AG04450 (cell line): ENCODE measurements around the gene NEURL1B. TPM values are rescaled to one million over a fixed set of nuclear protein-coding genes. Genes with fewer than 3 reads are reported as not detected.

Experiments
- CTCF ChIA-PET: fragments of 300-600, 350-600 bp; formaldehyde crosslinking; extraction: SDS; loops from one replicate; lab custom pipeline; 2022; ENCODE audit warnings: antibody characterized with exemption, inconsistent platforms; lab: Charles Lee
- POLR2A ChIA-PET: fragments of 350-600 bp; formaldehyde crosslinking; extraction: SDS; loops from one replicate; lab custom pipeline; 2021; ENCODE audit warnings: antibody characterized with exemption, inconsistent platforms; lab: Yijun Ruan, JAX
- DNase-seq: peaks from one replicate; pipeline ENCODE4 v3.0.0-alpha.2; 2011; ENCODE audit warnings: low read depth, low spot score
- H3K27ac ChIP-seq: one replicate; pipeline ENCODE4 v1.5.1; 2012; ENCODE audit warnings: low read depth, low read length, control low read depth
- H3K27me3 ChIP-seq: one replicate; pipeline ENCODE4 v1.6.0; 2012; ENCODE audit warnings: low read length; ENCODE audit not compliant: control insufficient read depth, insufficient read depth
- H3K4me3 ChIP-seq: 2 replicates; pipeline ENCODE4 v1.5.1; 2011; ENCODE audit warnings: mild to moderate bottlenecking, low read depth, low read length, control low read depth
- H3K9me3 ChIP-seq: 2 replicates; pipeline ENCODE4 v1.5.1; 2012; ENCODE audit warnings: low read length; ENCODE audit not compliant: control insufficient read depth, insufficient read depth
- polyA plus RNA-seq: library from polyadenylated mRNA; depleted of rRNA; stranded (reverse); fragments of >200 nt; gene quantifications from 2 replicates; pipeline ENCODE4 v1.2.3, GENCODE V29; 2011
- TF ChIP-seq, protein P1 (sequence below): IDR thresholded peaks from 2 replicates; pipeline ENCODE4 v1.5.1; 2011; ENCODE audit warnings: low read depth, low read length, control low read depth, inconsistent platforms

The NEURL1B gene
- polyA plus RNA-seq, 1 experiment, result 1.8 TPM

DNA sequence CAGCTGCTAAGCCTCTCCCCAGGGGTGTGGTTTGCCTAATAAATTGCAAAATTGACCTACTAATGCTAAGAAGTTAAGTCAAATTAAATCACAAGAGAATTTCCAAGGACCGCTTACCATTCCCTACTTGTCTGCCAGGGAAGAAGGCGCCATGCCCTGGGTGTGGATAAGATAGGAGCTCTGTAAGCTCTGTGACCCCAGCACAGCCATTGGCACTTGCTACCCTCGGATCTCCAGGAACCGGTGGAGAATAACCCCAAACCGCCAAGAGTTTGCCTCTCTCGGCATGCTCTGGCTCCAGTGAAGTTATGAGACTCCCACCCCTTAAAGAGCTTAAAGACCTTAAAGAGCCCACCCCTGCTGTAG lies 58.9 kb downstream of the NEURL1B start:
- no peak overlapping the region for H3K4me3 ChIP-seq
- H3K9me3 ChIP-seq, result no peaks in the 10 kb centered on the region; the same call in 1 of the 2 replicates
- no peak overlapping the region for H3K27ac ChIP-seq
- no peak for DNase-seq
- TF ChIP-seq, protein P1, sequence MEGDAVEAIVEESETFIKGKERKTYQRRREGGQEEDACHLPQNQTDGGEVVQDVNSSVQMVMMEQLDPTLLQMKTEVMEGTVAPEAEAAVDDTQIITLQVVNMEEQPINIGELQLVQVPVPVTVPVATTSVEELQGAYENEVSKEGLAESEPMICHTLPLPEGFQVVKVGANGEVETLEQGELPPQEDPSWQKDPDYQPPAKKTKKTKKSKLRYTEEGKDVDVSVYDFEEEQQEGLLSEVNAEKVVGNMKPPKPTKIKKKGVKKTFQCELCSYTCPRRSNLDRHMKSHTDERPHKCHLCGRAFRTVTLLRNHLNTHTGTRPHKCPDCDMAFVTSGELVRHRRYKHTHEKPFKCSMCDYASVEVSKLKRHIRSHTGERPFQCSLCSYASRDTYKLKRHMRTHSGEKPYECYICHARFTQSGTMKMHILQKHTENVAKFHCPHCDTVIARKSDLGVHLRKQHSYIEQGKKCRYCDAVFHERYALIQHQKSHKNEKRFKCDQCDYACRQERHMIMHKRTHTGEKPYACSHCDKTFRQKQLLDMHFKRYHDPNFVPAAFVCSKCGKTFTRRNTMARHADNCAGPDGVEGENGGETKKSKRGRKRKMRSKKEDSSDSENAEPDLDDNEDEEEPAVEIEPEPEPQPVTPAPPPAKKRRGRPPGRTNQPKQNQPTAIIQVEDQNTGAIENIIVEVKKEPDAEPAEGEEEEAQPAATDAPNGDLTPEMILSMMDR, result no peak
- peaks cover 35% of the 10 kb centered on the region for H3K27me3 ChIP-seq
- CTCF ChIA-PET, result interaction anchor here (0.6 to 3.1 kb wide), 7 partner anchors 12 to 250 kb away, joined by 3 to 14 read pairs (median 5); no protein-coding TSS in a partner anchor
- POLR2A ChIA-PET, result no interaction called here

DNA sequence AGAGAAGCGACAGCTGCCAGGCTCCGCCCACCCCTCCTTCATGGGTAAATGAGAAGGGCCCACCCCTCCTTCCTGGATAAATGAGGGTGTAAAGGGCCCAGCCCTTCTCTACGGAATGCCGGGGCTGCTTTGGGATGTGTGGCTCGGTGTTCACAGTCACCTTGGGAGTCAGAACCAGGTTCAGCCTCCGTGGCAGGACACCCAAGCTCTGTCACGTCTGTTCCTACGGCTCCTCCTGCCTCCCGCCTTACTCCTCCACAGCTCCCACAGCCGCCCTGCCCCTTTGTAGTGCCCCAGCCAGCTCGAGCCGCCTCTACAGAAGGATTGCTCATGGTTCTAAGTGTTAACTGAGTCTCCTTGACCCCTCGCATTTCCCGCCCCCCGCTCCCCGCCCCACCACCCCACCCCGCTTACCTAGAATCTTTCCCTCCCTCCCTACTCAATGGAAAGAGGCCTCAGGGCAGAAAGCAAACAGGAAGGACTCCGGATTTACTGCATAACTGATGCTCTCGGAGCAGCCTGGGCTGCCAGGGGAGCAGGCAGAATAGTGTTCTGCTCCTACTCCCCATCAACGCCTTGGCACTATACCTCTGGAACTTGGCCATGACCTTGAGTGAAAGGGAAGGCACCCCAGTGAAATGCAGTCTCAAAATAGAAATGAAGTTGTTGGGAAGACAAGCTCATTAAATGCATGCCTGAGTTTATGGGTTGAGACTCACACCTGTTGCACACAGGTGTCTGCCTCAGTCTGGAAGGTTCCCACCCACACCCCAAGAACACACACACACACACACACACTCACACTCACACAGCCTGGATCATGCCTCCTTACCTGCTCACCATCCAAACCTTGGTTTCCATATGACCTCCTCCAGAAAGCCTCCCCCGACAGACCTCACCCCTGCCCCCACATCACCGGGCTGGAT lies 59.6 kb downstream of the NEURL1B start:
- DNase-seq, result no peak
- Histone ChIP-seq H3K9me3 (no peaks in the 10 kb centered on the region; the same call in 1 of the 2 replicates), H3K27me3 (peaks cover 35% of the 10 kb centered on the region), H3K27ac (no peak overlapping the region), H3K4me3 (no peak overlapping the region)
- TF ChIP-seq, protein P1, result no peak
- ChIA-PET POLR2A (no interaction called here), CTCF (interaction anchor here (0.6 to 3.1 kb wide), 9 partner anchors 12 to 789 kb away, joined by 3 to 14 read pairs (median 4); no protein-coding TSS in a partner anchor)

- no peak for DNase-seq
- ChIA-PET POLR2A (no interaction called here), CTCF (interaction anchor here (0.8 to 3.1 kb wide), 5 partner anchors 11 to 790 kb away, joined by 3 to 14 read pairs (median 4); no protein-coding TSS in a partner anchor)
- Histone ChIP-seq H3K27me3 (peaks cover 35% of the 10 kb centered on the region), H3K9me3 (no peaks in the 10 kb centered on the region; the same call in 1 of the 2 replicates), H3K4me3 (no peak overlapping the region), H3K27ac (no peak overlapping the region)
- TF ChIP-seq, protein P1, result no peak
Observed at GRCh38 chr5:172701291-172701656, 60.2 kb downstream of the NEURL1B start.

GRCh38 chr5:172703952-172704351 lies 62.9 kb downstream of the NEURL1B start:
- no peak for DNase-seq
- CTCF ChIA-PET, result interaction anchor here (1.4 to 1.8 kb wide), 2 partner anchors 11 to 13 kb away, joined by 3 to 7 read pairs; no protein-coding TSS in a partner anchor
- no peak overlapping the region for H3K4me3 ChIP-seq
- no peaks in the 10 kb centered on the region for H3K9me3 ChIP-seq
- POLR2A ChIA-PET, result no interaction called here
- TF ChIP-seq, protein P1, result no peak
- H3K27me3 ChIP-seq, result peaks cover 35% of the 10 kb centered on the region
- no peak overlapping the region for H3K27ac ChIP-seq
